ENCODE results near the gene RBM15.

DNA sequence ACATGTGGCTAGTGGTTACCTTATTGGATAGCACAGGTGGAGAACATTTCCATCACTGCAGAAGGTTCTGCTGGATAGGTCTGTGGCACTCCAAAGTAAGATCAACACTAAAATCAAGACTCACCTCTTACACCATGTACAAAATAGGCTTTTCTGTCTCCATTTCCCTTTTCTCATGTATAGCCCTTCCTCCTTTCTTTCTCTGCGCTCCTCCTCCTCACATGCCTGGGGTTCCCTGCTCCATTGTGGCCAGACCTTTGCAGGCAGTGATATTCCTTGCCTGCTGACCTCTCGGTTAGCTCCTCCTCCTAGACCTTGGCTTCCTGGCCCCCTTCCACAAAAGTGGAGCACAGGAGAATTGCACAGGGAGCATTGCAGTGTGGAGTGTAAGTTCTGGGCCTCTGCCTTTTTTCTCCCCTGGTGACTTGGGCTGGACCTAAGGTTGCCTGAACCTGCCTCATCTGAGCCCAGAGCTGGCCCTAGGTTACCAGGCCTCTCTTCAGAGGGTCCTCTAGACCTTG, 33.2 kb upstream of the RBM15 start:
- TF ChIP-seq, protein P1, sequence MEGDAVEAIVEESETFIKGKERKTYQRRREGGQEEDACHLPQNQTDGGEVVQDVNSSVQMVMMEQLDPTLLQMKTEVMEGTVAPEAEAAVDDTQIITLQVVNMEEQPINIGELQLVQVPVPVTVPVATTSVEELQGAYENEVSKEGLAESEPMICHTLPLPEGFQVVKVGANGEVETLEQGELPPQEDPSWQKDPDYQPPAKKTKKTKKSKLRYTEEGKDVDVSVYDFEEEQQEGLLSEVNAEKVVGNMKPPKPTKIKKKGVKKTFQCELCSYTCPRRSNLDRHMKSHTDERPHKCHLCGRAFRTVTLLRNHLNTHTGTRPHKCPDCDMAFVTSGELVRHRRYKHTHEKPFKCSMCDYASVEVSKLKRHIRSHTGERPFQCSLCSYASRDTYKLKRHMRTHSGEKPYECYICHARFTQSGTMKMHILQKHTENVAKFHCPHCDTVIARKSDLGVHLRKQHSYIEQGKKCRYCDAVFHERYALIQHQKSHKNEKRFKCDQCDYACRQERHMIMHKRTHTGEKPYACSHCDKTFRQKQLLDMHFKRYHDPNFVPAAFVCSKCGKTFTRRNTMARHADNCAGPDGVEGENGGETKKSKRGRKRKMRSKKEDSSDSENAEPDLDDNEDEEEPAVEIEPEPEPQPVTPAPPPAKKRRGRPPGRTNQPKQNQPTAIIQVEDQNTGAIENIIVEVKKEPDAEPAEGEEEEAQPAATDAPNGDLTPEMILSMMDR (IDR thresholded peaks at IDR 0.05): no peak
- no peak for TF ChIP-seq POLR2A (IDR thresholded peaks at IDR 0.05)

Measured in vagina (tissue), 2 donors.